Neutrophil (primary cell): ENCODE results near the gene COX4I2.
"Not testable (repeated sequence)": the region's sequence is repeated elsewhere in the genome, so short reads cannot be mapped to it uniquely, and the experiment has no call there.

Source experiments
- H3K27ac ChIP-seq: fragments of 200-600 bp; sonication (generic); 2 replicates; pipeline ENCODE4 v1.5.1; 2016; ENCODE audit warnings: mild to moderate bottlenecking, moderate library complexity
- H3K27me3 ChIP-seq: fragments of 200-600 bp; sonication (generic); 2 replicates; pipeline ENCODE4 v1.6.0; 2016; ENCODE audit warnings: mild to moderate bottlenecking
- H3K36me3 ChIP-seq: fragments of 200-600 bp; sonication (generic); 2 replicates; pipeline ENCODE4 v1.5.1; 2017
- H3K4me1 ChIP-seq, 2 experiments: fragments of 200-600 bp in 1 of 2; sonication (generic) in 1 of 2; 1 replicate in 1 of 2; 2 replicates in 1 of 2; pipeline versions ENCODE4 v1.5.1 to v1.6.1; 2013 to 2016; ENCODE audit warnings: low read depth in 1 of 2, low read length in 1 of 2, mild to moderate bottlenecking in 1 of 2, moderate library complexity in 1 of 2; ENCODE audit not compliant: control insufficient read depth in 1 of 2, insufficient read depth in 1 of 2
- H3K4me3 ChIP-seq, 2 experiments: fragments of 200-600 bp in 1 of 2; sonication (generic) in 1 of 2; 1 replicate in 1 of 2; 2 replicates in 1 of 2; pipeline ENCODE4 v1.5.1; 2013 to 2016; ENCODE audit warnings: low read depth in 1 of 2, low read length in 1 of 2, mild to moderate bottlenecking in 1 of 2, moderate library complexity in 1 of 2
- H3K9me3 ChIP-seq: fragments of 200-600 bp; sonication (generic); 2 replicates; pipeline ENCODE4 v1.5.1; 2016
- CTCF ChIP-seq: fragments of 200-600 bp; sonication (generic); IDR thresholded peaks from 2 replicates; pipeline ENCODE4 v1.5.1; 2016; ENCODE audit warnings: antibody characterized with exemption

Gene COX4I2

DNA sequence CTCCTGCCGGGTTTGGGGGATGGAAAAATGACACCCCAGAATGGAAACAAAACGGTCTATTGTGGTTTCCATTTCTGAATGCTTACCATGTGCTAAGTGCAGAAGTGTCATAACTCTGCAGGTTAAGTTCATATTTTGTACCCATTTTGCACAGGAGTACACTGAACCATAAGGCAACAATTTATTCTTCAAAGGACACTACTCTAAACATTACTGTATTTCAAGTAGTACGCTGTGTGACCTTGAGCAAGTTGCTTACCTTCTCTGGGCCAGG lies 42.4 kb upstream of the COX4I2 start:
- no peaks in the 10 kb centered on the region for H3K9me3 ChIP-seq
- H3K4me1 ChIP-seq, result peaks cover 0 to 2% of the 10 kb centered on the region in 2 experiments
- no peaks in the 10 kb centered on the region for H3K36me3 ChIP-seq
- H3K4me3 ChIP-seq, result no peak overlapping the region
- no peak overlapping the region for H3K27ac ChIP-seq
- TF ChIP-seq CTCF, result no peak
- H3K27me3 ChIP-seq, result no peaks in the 10 kb centered on the region

- no peak for TF ChIP-seq CTCF
- Histone ChIP-seq H3K9me3 (no peaks in the 10 kb centered on the region), H3K4me3 (no peak overlapping the region), H3K27me3 (no peaks in the 10 kb centered on the region), H3K27ac (no peak overlapping the region), H3K36me3 (no peaks in the 10 kb centered on the region), H3K4me1 (peaks cover 0 to 2% of the 10 kb centered on the region in 2 experiments)
These were observed 41.9 kb upstream of the COX4I2 start for GRCh38 chr20:31595654-31596411.

DNA sequence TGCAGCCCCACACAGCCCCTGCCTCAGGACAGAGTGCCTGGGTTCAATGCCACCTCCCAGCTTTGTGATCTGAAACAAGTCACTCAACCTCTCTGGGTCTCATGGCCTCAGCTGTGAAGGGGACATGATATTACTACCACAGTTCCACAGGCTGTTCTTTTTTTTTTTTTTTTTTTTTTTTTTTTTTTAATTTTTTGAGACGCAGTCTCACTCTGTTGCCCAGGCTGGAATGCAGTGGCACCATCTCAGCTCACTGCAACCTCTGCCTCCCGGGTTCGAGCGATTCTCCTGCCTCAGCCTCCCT lies 41.3 kb upstream of the COX4I2 start:
- H3K4me1 ChIP-seq, H3K27ac ChIP-seq: not testable (repeated sequence)

GRCh38 chr20:31596831-31597480 lies 40.8 kb upstream of the COX4I2 start:
- Histone ChIP-seq H3K4me1 (no peaks in the 10 kb centered on the region), H3K27me3 (no peaks in the 10 kb centered on the region), H3K9me3 (no peaks in the 10 kb centered on the region), H3K27ac (no peak overlapping the region), H3K4me3 (no peak overlapping the region), H3K36me3 (no peaks in the 10 kb centered on the region)
- no peak for TF ChIP-seq CTCF

More for the DNA sequence above, 41.3 kb upstream of the COX4I2 start:
- not testable (repeated sequence) for H3K27me3 ChIP-seq, H3K4me3 ChIP-seq, H3K9me3 ChIP-seq, H3K36me3 ChIP-seq

DNA sequence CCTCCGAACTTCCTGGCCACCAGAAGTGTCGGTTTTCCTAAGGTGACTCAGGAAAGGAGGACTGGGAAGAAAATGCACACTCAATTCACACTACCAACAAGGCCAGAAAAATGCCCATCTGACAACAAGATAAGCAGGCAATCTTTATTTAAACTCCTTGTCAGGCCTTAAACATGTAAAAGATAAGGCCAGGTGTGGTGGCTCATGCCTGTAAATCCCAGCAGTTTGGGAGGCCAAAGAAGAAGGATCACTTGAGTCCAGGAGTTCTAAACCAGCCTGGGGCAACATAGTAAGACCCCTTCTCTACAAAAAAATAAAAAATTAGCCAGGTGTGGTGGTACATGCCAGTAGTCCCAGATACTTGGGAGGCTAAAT lies 40.2 kb upstream of the COX4I2 start:
- no peaks in the 10 kb centered on the region for H3K36me3 ChIP-seq
- no peak for TF ChIP-seq CTCF
- no peak overlapping the region for H3K4me3 ChIP-seq
- no peak overlapping the region for H3K27ac ChIP-seq
- H3K27me3 ChIP-seq, result no peaks in the 10 kb centered on the region
- peaks cover under 1% of the 10 kb centered on the region in 2 experiments for H3K4me1 ChIP-seq
- H3K9me3 ChIP-seq, result no peaks in the 10 kb centered on the region

- peaks cover 36 to 38% of the 10 kb centered on the region in 2 experiments for H3K4me1 ChIP-seq
- peaks cover 31% of the 10 kb centered on the region for H3K27me3 ChIP-seq
- H3K36me3 ChIP-seq, result no peaks in the 10 kb centered on the region
- H3K4me3 ChIP-seq, result no peak overlapping the region
- H3K27ac ChIP-seq, result no peak overlapping the region
- TF ChIP-seq CTCF, result no peak
- no peaks in the 10 kb centered on the region for H3K9me3 ChIP-seq
These were observed 35.3 kb upstream of the COX4I2 start for GRCh38 chr20:31602431-31602778.
